Mesenchymal stem cell (in vitro differentiated cells and primary cell): ENCODE results near the gene GGT7.

Experiments used
- DNase-seq: peaks from one replicate; pipeline ENCODE4 v3.0.0-alpha.2; 2013
- H2AFZ ChIP-seq: one replicate; pipeline ENCODE4 v1.6.1; 2013; ENCODE audit warnings: low read depth, mild to moderate bottlenecking, control low read depth, inconsistent platforms, low read length, moderate library complexity
- H2AK5ac ChIP-seq: 2 replicates; pipeline ENCODE4 v1.6.1; 2013; ENCODE audit warnings: low read length, moderate library complexity, mild to moderate bottlenecking, inconsistent platforms; ENCODE audit not compliant: severe bottlenecking
- H2BK120ac ChIP-seq: one replicate; pipeline ENCODE4 v1.6.1; 2013; ENCODE audit warnings: low read depth, mild to moderate bottlenecking, inconsistent platforms, low read length, moderate library complexity
- H2BK12ac ChIP-seq, 2 experiments: one replicate each; pipeline ENCODE4 v1.6.1; 2013; ENCODE audit warnings: inconsistent platforms in 2 of 2, low read length in 2 of 2, mild to moderate bottlenecking in 2 of 2, moderate library complexity in 2 of 2, control low read depth in 1 of 2
- H2BK15ac ChIP-seq: one replicate; pipeline ENCODE4 v1.6.1; 2013; ENCODE audit warnings: mild to moderate bottlenecking, low read depth, inconsistent platforms; ENCODE audit not compliant: poor library complexity, severe bottlenecking
- H2BK5ac ChIP-seq: 2 replicates; pipeline ENCODE4 v1.6.1; 2013; ENCODE audit warnings: low read depth, mild to moderate bottlenecking, low read length, control low read depth, inconsistent platforms; ENCODE audit not compliant: poor library complexity, severe bottlenecking
- H3K14ac ChIP-seq, 2 experiments: one replicate each; pipeline ENCODE4 v1.6.1; 2013; ENCODE audit warnings: inconsistent platforms in 2 of 2, low read length in 2 of 2, control low read depth in 1 of 2, mild to moderate bottlenecking in 1 of 2, moderate library complexity in 1 of 2
- H3K18ac ChIP-seq, 2 experiments: one replicate each; pipeline ENCODE4 v1.6.1; 2013; ENCODE audit warnings: inconsistent platforms in 2 of 2, low read length in 2 of 2, control low read depth in 1 of 2, low read depth in 1 of 2, mild to moderate bottlenecking in 1 of 2
- H3K23ac ChIP-seq, 2 experiments: one replicate each; pipeline ENCODE4 v1.6.1; 2013; ENCODE audit warnings: inconsistent platforms in 2 of 2, low read length in 2 of 2, mild to moderate bottlenecking in 2 of 2, moderate library complexity in 2 of 2, control low read depth in 1 of 2
- H3K27ac ChIP-seq: 2 replicates; pipeline ENCODE4 v1.5.1; 2013; ENCODE audit warnings: mild to moderate bottlenecking, moderate library complexity, low read length, control low read depth, inconsistent platforms; ENCODE audit not compliant: poor library complexity, severe bottlenecking
- H3K27me3 ChIP-seq, 2 experiments: 2 replicates each; pipeline versions ENCODE4 v1.6.1 to v1.7.0; 2013; ENCODE audit warnings: low read length in 2 of 2, mild to moderate bottlenecking in 2 of 2, moderate library complexity in 2 of 2, control low read depth in 1 of 2, inconsistent platforms in 1 of 2; ENCODE audit not compliant: control insufficient read depth in 1 of 2, insufficient read depth in 1 of 2
- H3K36me3 ChIP-seq, 2 experiments: 2 replicates each; pipeline versions ENCODE4 v1.6.1 to v1.7.0; 2013; ENCODE audit warnings: low read length in 2 of 2, control low read depth in 1 of 2, inconsistent platforms in 1 of 2, low read depth in 1 of 2, mild to moderate bottlenecking in 1 of 2; ENCODE audit not compliant: insufficient read depth in 2 of 2, control insufficient read depth in 1 of 2
- H3K4ac ChIP-seq, 2 experiments: one replicate each; pipeline ENCODE4 v1.6.1; 2013; ENCODE audit warnings: inconsistent platforms in 2 of 2, low read length in 2 of 2, mild to moderate bottlenecking in 2 of 2, moderate library complexity in 2 of 2, control low read depth in 1 of 2, low read depth in 1 of 2
- H3K4me1 ChIP-seq: 2 replicates; pipeline ENCODE4 v1.6.1; 2013; ENCODE audit warnings: low read depth, low read length, control low read depth; ENCODE audit not compliant: control insufficient read depth, insufficient read depth
- H3K4me2 ChIP-seq: 2 replicates; pipeline ENCODE4 v1.6.1; 2013; ENCODE audit warnings: low read length, mild to moderate bottlenecking, inconsistent platforms; ENCODE audit not compliant: poor library complexity, severe bottlenecking
- H3K4me3 ChIP-seq, 2 experiments: 2 replicates each; pipeline versions ENCODE4 v1.5.1 to v1.7.0; 2013; ENCODE audit warnings: low read length in 2 of 2, mild to moderate bottlenecking in 2 of 2, control low read depth in 1 of 2, low read depth in 1 of 2; ENCODE audit not compliant: insufficient read depth in 1 of 2
- H3K79me1 ChIP-seq: replicated peaks from 2 replicates; pipeline ENCODE4 v1.6.1; 2013; ENCODE audit warnings: mild to moderate bottlenecking, control low read depth, low read length, inconsistent platforms; ENCODE audit not compliant: poor library complexity, severe bottlenecking
- H3K9ac ChIP-seq: 2 replicates; pipeline ENCODE4 v1.7.0; 2013; ENCODE audit warnings: mild to moderate bottlenecking, low read length, moderate library complexity
- H3K9me3 ChIP-seq: 2 replicates; pipeline ENCODE4 v1.7.0; 2013; ENCODE audit warnings: mild to moderate bottlenecking, low read length; ENCODE audit not compliant: control insufficient read depth
- H4K8ac ChIP-seq: one replicate; pipeline ENCODE4 v1.6.1; 2013; ENCODE audit warnings: inconsistent platforms, mild to moderate bottlenecking, low read length, moderate library complexity
- H4K91ac ChIP-seq: one replicate; pipeline ENCODE4 v1.6.1; 2013; ENCODE audit warnings: mild to moderate bottlenecking, low read length, inconsistent platforms
- WGBS: methylation state at CpG from one replicate; pipeline ENCODE4 v1.1.7; 2013; ENCODE audit warnings: mixed read lengths; 5-methylcytosine and 5-hydroxymethylcytosine counted together

Gene GGT7

DNA sequence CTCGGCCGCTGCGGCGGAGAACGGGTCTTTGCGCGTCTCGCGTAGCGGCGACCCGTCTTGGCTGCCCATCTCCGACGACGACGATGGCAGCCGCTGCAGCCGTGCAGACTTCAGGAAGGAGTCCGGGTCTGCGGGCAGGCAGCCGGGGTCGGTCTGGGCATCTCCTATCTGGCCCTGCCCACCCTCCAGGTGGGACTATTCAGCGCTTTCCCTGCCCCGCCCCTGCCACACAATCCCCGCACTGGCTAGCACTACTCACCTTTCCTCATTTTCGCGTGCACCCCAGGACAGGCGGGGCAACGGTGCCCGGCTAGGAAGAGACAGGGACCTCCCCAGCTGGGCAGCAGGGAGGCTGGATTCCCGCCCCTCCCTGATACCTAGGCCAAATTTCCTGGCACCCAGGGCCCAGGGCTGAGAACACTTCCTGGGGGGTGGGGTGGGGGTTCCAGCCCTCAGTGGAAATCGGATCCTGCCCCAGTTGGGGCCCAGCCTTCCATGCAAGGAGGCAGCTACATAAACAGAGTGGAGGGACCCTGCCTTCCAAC is 9.2 kb downstream of the GGT7 start:
- no peak overlapping the region for H2BK15ac ChIP-seq
- no peak overlapping the region for H2BK120ac ChIP-seq
- H3K14ac ChIP-seq: no peak overlapping the region
- no peak overlapping the region for H3K23ac ChIP-seq
- no peak overlapping the region for H3K18ac ChIP-seq
- peak overlapping the region; percentile 62 for H4K8ac ChIP-seq
- no peak overlapping the region for H3K4me2 ChIP-seq
- H3K4me1 ChIP-seq: peaks cover 5% of the 10 kb centered on the region
- WGBS: 61% methylated on average over 31 of the region's 32 CpGs
- no peak overlapping the region for H2BK5ac ChIP-seq
- H3K27me3 ChIP-seq: no peaks in the 10 kb centered on the region
- peaks cover 19 to 31% of the 10 kb centered on the region in 2 experiments for H3K36me3 ChIP-seq
- H2AK5ac ChIP-seq: no peak overlapping the region
- H3K9me3 ChIP-seq: no peaks in the 10 kb centered on the region
- no peak for DNase-seq
- H3K79me1 ChIP-seq: peaks cover 10% of the 10 kb centered on the region
- no peak overlapping the region for H3K4ac ChIP-seq
- no peak overlapping the region for H4K91ac ChIP-seq
- H3K27ac ChIP-seq: no peak overlapping the region
- H3K9ac ChIP-seq: no peak overlapping the region
- H2AFZ ChIP-seq: no peak overlapping the region
- H2BK12ac ChIP-seq: no peak overlapping the region
- no peak overlapping the region for H3K4me3 ChIP-seq

DNA sequence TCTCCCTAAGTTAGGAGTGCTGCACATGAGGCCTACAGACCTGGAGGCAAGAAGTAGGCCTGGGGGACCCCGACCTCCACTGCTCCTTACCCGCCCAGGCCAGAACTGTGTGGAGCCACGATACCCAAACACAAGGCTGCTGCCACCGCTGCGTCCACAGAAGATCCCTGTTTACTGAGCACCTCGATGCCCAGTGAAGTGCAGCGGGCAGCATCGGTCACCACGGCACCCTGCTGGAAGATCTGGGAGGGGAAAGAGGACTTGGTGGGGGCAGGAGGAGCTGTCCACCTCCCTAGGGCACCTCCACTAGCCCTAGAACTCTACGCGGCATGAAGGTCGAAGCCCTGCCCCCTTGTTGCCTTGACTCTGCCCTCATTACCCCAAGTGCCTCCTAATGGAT is 9.9 kb downstream of the GGT7 start:
- H3K27ac ChIP-seq: no peak overlapping the region
- H4K8ac ChIP-seq: no peak overlapping the region
- no peak overlapping the region for H4K91ac ChIP-seq
- no peak overlapping the region for H3K18ac ChIP-seq
- H3K79me1 ChIP-seq: peaks cover 8% of the 10 kb centered on the region
- no peak overlapping the region for H2BK12ac ChIP-seq
- H3K4me2 ChIP-seq: no peak overlapping the region
- peaks cover 26 to 34% of the 10 kb centered on the region in 2 experiments for H3K36me3 ChIP-seq
- no peak overlapping the region for H2BK120ac ChIP-seq
- H2AFZ ChIP-seq: no peak overlapping the region
- no peak overlapping the region for H3K14ac ChIP-seq
- 89% methylated on average over 12 of the region's 12 CpGs for WGBS
- no peak overlapping the region for H3K4ac ChIP-seq
- no peak overlapping the region for H3K9ac ChIP-seq
- no peaks in the 10 kb centered on the region for H3K9me3 ChIP-seq
- peaks cover 5% of the 10 kb centered on the region for H3K4me1 ChIP-seq
- no peak for DNase-seq
- no peak overlapping the region for H3K4me3 ChIP-seq
- peak overlapping the region in 1 of 2 experiments; percentile 41 for H3K23ac ChIP-seq
- no peaks in the 10 kb centered on the region for H3K27me3 ChIP-seq
- H2AK5ac ChIP-seq: no peak overlapping the region
- no peak overlapping the region for H2BK5ac ChIP-seq
- H2BK15ac ChIP-seq: no peak overlapping the region

DNA sequence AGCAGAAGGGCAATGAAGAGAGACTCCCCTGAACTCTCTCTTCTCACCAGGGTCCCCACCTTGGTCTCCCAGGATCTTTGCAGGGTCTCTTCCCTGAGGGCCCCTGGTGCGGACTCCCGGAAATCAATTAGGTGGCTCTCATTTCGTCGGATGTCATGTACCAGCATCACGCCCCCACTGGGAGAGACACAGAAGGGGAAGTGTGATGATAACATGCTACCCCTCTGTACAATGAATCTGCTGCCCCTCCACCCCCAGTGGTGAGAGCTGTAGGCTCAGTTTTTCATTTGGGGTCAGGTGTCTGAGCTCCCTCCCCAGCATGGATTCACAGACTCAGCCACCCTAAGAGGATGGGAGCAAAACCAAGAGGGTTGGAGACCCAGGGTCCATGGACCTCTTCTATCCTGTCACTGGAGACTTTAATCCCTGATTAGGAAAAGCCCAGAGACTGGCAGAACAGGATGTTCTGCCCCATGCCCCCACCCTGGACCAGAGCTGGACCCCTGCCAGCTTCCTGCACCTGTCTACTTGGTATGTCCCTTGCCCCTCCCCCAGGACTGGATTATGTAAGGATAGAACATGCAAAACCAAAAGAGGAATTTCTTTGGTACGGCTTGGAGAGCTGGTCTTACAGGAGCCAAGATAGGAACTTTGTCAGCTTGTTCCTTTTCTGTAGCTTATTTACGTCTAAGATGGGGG is 11.1 kb downstream of the GGT7 start:
- no peak overlapping the region for H2BK15ac ChIP-seq
- H3K4me2 ChIP-seq: no peak overlapping the region
- no peak for DNase-seq
- no peak overlapping the region for H3K9ac ChIP-seq
- H3K27me3 ChIP-seq: no peaks in the 10 kb centered on the region
- H4K91ac ChIP-seq: no peak overlapping the region
- H3K79me1 ChIP-seq: peaks cover 8% of the 10 kb centered on the region
- peaks cover 35 to 41% of the 10 kb centered on the region in 2 experiments for H3K36me3 ChIP-seq
- H3K14ac ChIP-seq: no peak overlapping the region
- H3K23ac ChIP-seq: no peak overlapping the region
- H2BK12ac ChIP-seq: no peak overlapping the region
- H2AK5ac ChIP-seq: no peak overlapping the region
- H3K4me1 ChIP-seq: peaks cover 5% of the 10 kb centered on the region
- no peak overlapping the region for H3K4me3 ChIP-seq
- WGBS: 93% methylated on average over 4 of the region's 7 CpGs
- H2BK120ac ChIP-seq: no peak overlapping the region
- H4K8ac ChIP-seq: no peak overlapping the region
- no peak overlapping the region for H2BK5ac ChIP-seq
- no peak overlapping the region for H3K18ac ChIP-seq
- H3K9me3 ChIP-seq: no peaks in the 10 kb centered on the region
- H3K4ac ChIP-seq: no peak overlapping the region
- H3K27ac ChIP-seq: no peak overlapping the region
- no peak overlapping the region for H2AFZ ChIP-seq

DNA sequence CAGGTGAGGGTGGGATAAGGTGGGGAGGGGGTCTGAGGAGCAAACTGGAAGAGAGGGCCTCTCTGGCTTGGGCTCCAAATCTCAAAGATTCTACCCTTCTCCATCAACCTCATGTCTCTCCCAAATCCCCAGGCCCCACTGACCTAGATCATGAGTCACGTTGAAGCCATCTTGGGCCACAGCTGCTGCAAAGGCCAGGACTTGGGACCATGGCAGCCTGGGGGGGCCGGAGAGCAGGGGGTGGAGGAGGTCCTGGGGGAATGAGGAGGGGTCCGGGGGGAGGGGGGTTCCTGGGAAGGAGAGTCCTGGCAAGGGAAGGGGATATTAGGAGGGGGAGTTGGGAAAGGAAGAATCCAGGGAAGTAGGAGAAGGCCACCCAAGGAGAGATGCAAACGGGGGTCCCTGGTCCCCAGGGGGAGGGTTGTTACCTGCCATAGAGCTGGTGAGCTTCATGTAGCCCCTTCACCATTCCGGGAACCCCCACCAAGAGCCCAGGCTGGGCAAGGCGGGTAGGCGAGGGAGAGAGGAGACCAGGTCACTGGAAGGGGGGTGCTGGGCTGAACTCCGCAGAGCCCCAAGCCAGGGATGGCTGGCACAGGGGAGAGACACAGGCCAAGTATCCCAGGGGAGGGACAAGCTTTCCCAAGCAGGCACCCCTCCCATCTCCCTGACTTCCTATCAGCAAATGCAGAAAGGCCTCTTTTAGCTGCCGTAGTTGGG is 12.7 kb downstream of the GGT7 start:
- Histone ChIP-seq H3K4me1 (peaks cover 5% of the 10 kb centered on the region), H3K23ac (no peak overlapping the region), H3K27me3 (no peaks in the 10 kb centered on the region), H4K8ac (no peak overlapping the region), H2BK120ac (no peak overlapping the region), H3K4me3 (no peak overlapping the region), H2AK5ac (no peak overlapping the region), H2BK15ac (no peak overlapping the region), H3K9me3 (no peaks in the 10 kb centered on the region), H3K9ac (no peak overlapping the region), H2BK12ac (no peak overlapping the region), H3K4ac (no peak overlapping the region), H2AFZ (no peak overlapping the region), H3K79me1 (peaks cover 8% of the 10 kb centered on the region), H3K18ac (no peak overlapping the region), H3K36me3 (peaks cover 50 to 51% of the 10 kb centered on the region in 2 experiments), H3K4me2 (no peak overlapping the region), H4K91ac (no peak overlapping the region), H3K27ac (no peak overlapping the region), H3K14ac (no peak overlapping the region), H2BK5ac (no peak overlapping the region)
- 97% methylated on average over 8 of the region's 9 CpGs for WGBS
- no peak for DNase-seq
